ENCODE measurements around the gene THADA.
A peak's percentile ranks its signal among the peaks of the same experiment; 100 is the strongest.
"Not testable (repeated sequence)": the region's sequence is repeated elsewhere in the genome, so short reads cannot be mapped to it uniquely, and the experiment has no call there.

THADA gene

GRCh38 chr2:43542285-43542933 is 53.4 kb downstream of the THADA start:
- H3K36me3 ChIP-seq (ENCODE audit: control insufficient read depth in 2 of 2, insufficient read depth in 2 of 2, low read length in 2 of 2): peaks cover 3% of the 10 kb centered on the region in 2 donors
- no peak overlapping the region for H3K4me3 ChIP-seq (ENCODE audit: low read length in 2 of 2)
- no peak overlapping the region for H3K27ac ChIP-seq (ENCODE audit: low read depth in 2 of 2, low read length in 2 of 2)

GRCh38 chr2:43541165-43541564 is 54.7 kb downstream of the THADA start:
- no peak overlapping the region for H3K27ac ChIP-seq (ENCODE audit: low read depth in 2 of 2, low read length in 2 of 2)

More at GRCh38 chr2:43542285-43542933, 53.4 kb downstream of the THADA start:
- Histone ChIP-seq H3K9me3 (ENCODE audit: control insufficient read depth in 2 of 2, low read length in 2 of 2) (no peaks in the 10 kb centered on the region), H3K9ac (ENCODE audit: low read depth in 1 of 2, low read length in 2 of 2) (no peak overlapping the region), H3K4me1 (ENCODE audit: control insufficient read depth in 2 of 2, insufficient read depth in 2 of 2, low read length in 2 of 2) (peaks cover 0 to 2% of the 10 kb centered on the region in 2 donors), H3K27me3 (ENCODE audit: control insufficient read depth in 2 of 2, insufficient read depth in 2 of 2, low read length in 2 of 2) (no peaks in the 10 kb centered on the region)

GRCh38 chr2:43540021-43540779 is 55.6 kb downstream of the THADA start:
- Histone ChIP-seq H3K9me3 (ENCODE audit: control insufficient read depth in 2 of 2, low read length in 2 of 2) (no peaks in the 10 kb centered on the region), H3K27ac (ENCODE audit: low read depth in 2 of 2, low read length in 2 of 2) (peak overlapping the region; percentile 61 to 69), H3K27me3 (ENCODE audit: control insufficient read depth in 2 of 2, insufficient read depth in 2 of 2, low read length in 2 of 2) (no peaks in the 10 kb centered on the region), H3K4me3 (ENCODE audit: low read length in 2 of 2) (no peak overlapping the region), H3K4me1 (ENCODE audit: control insufficient read depth in 2 of 2, insufficient read depth in 2 of 2, low read length in 2 of 2) (peaks cover 0 to 2% of the 10 kb centered on the region in 2 donors), H3K36me3 (ENCODE audit: control insufficient read depth in 2 of 2, insufficient read depth in 2 of 2, low read length in 2 of 2) (peaks cover 3% of the 10 kb centered on the region in 2 donors), H3K9ac (ENCODE audit: low read depth in 1 of 2, low read length in 2 of 2) (peak overlapping the region in 1 of 2 donors; percentile 12)

More at GRCh38 chr2:43541165-43541564, 54.7 kb downstream of the THADA start:
- H3K36me3 ChIP-seq (ENCODE audit: control insufficient read depth in 2 of 2, insufficient read depth in 2 of 2, low read length in 2 of 2): peaks cover 3% of the 10 kb centered on the region in 2 donors
- no peak overlapping the region for H3K9ac ChIP-seq (ENCODE audit: low read depth in 1 of 2, low read length in 2 of 2)
- H3K27me3 ChIP-seq (ENCODE audit: control insufficient read depth in 2 of 2, insufficient read depth in 2 of 2, low read length in 2 of 2): no peaks in the 10 kb centered on the region
- no peaks in the 10 kb centered on the region for H3K9me3 ChIP-seq (ENCODE audit: control insufficient read depth in 2 of 2, low read length in 2 of 2)
- peaks cover 0 to 2% of the 10 kb centered on the region in 2 donors for H3K4me1 ChIP-seq (ENCODE audit: control insufficient read depth in 2 of 2, insufficient read depth in 2 of 2, low read length in 2 of 2)
- no peak overlapping the region for H3K4me3 ChIP-seq (ENCODE audit: low read length in 2 of 2)

GRCh38 chr2:43539436-43539835 is 56.4 kb downstream of the THADA start:
- Histone ChIP-seq H3K27ac (ENCODE audit: low read depth in 2 of 2, low read length in 2 of 2) (peak overlapping the region; percentile 61 to 69), H3K4me1 (ENCODE audit: control insufficient read depth in 2 of 2, insufficient read depth in 2 of 2, low read length in 2 of 2) (peaks cover 0 to 2% of the 10 kb centered on the region in 2 donors), H3K9ac (ENCODE audit: low read depth in 1 of 2, low read length in 2 of 2) (no peak overlapping the region), H3K9me3 (ENCODE audit: control insufficient read depth in 2 of 2, low read length in 2 of 2) (no peaks in the 10 kb centered on the region), H3K4me3 (ENCODE audit: low read length in 2 of 2) (no peak overlapping the region), H3K36me3 (ENCODE audit: control insufficient read depth in 2 of 2, insufficient read depth in 2 of 2, low read length in 2 of 2) (peaks cover 3% of the 10 kb centered on the region in 2 donors), H3K27me3 (ENCODE audit: control insufficient read depth in 2 of 2, insufficient read depth in 2 of 2, low read length in 2 of 2) (no peaks in the 10 kb centered on the region)

GRCh38 chr2:43538034-43538670 is 57.7 kb downstream of the THADA start:
- Histone ChIP-seq H3K9ac (ENCODE audit: low read depth in 1 of 2, low read length in 2 of 2) (no peak overlapping the region), H3K9me3 (ENCODE audit: control insufficient read depth in 2 of 2, low read length in 2 of 2) (no peaks in the 10 kb centered on the region), H3K4me3 (ENCODE audit: low read length in 2 of 2) (no peak overlapping the region), H3K27ac (ENCODE audit: low read depth in 2 of 2, low read length in 2 of 2) (peak overlapping the region in 1 of 2 donors; percentile 42), H3K4me1 (ENCODE audit: control insufficient read depth in 2 of 2, insufficient read depth in 2 of 2, low read length in 2 of 2) (peaks cover 0 to 2% of the 10 kb centered on the region in 2 donors), H3K36me3 (ENCODE audit: control insufficient read depth in 2 of 2, insufficient read depth in 2 of 2, low read length in 2 of 2) (peaks cover 3% of the 10 kb centered on the region in 2 donors), H3K27me3 (ENCODE audit: control insufficient read depth in 2 of 2, insufficient read depth in 2 of 2, low read length in 2 of 2) (no peaks in the 10 kb centered on the region)

GRCh38 chr2:43537137-43537536 is 58.7 kb downstream of the THADA start:
- H3K9ac ChIP-seq (ENCODE audit: low read depth in 1 of 2, low read length in 2 of 2): no peak overlapping the region
- H3K4me3 ChIP-seq (ENCODE audit: low read length in 2 of 2): no peak overlapping the region
- H3K4me1 ChIP-seq (ENCODE audit: control insufficient read depth in 2 of 2, insufficient read depth in 2 of 2, low read length in 2 of 2): peaks cover 0 to 2% of the 10 kb centered on the region in 2 donors
- no peak overlapping the region for H3K27ac ChIP-seq (ENCODE audit: low read depth in 2 of 2, low read length in 2 of 2)
- H3K36me3 ChIP-seq (ENCODE audit: control insufficient read depth in 2 of 2, insufficient read depth in 2 of 2, low read length in 2 of 2): peaks cover 3% of the 10 kb centered on the region in 2 donors
- H3K9me3 ChIP-seq (ENCODE audit: control insufficient read depth in 2 of 2, low read length in 2 of 2): no peaks in the 10 kb centered on the region
- H3K27me3 ChIP-seq (ENCODE audit: control insufficient read depth in 2 of 2, insufficient read depth in 2 of 2, low read length in 2 of 2): no peaks in the 10 kb centered on the region

GRCh38 chr2:43534569-43534968 is 61.3 kb downstream of the THADA start:
- Histone ChIP-seq H3K27ac (ENCODE audit: low read depth in 2 of 2, low read length in 2 of 2) (no peak overlapping the region), H3K27me3 (ENCODE audit: control insufficient read depth in 2 of 2, insufficient read depth in 2 of 2, low read length in 2 of 2) (no peaks in the 10 kb centered on the region), H3K9ac (ENCODE audit: low read depth in 1 of 2, low read length in 2 of 2) (no peak overlapping the region)

GRCh38 chr2:43532572-43532971 is 63.3 kb downstream of the THADA start:
- H3K4me1 ChIP-seq (ENCODE audit: control insufficient read depth in 2 of 2, insufficient read depth in 2 of 2, low read length in 2 of 2); H3K4me3 ChIP-seq (ENCODE audit: low read length in 2 of 2); H3K36me3 ChIP-seq (ENCODE audit: control insufficient read depth in 2 of 2, insufficient read depth in 2 of 2, low read length in 2 of 2); H3K9ac ChIP-seq (ENCODE audit: low read depth in 1 of 2, low read length in 2 of 2); H3K27me3 ChIP-seq (ENCODE audit: control insufficient read depth in 2 of 2, insufficient read depth in 2 of 2, low read length in 2 of 2); H3K27ac ChIP-seq (ENCODE audit: low read depth in 2 of 2, low read length in 2 of 2); H3K9me3 ChIP-seq (ENCODE audit: control insufficient read depth in 2 of 2, low read length in 2 of 2): not testable (repeated sequence)

More at GRCh38 chr2:43534569-43534968, 61.3 kb downstream of the THADA start:
- no peaks in the 10 kb centered on the region for H3K9me3 ChIP-seq (ENCODE audit: control insufficient read depth in 2 of 2, low read length in 2 of 2)
- H3K36me3 ChIP-seq (ENCODE audit: control insufficient read depth in 2 of 2, insufficient read depth in 2 of 2, low read length in 2 of 2): no peaks in the 10 kb centered on the region
- no peak overlapping the region for H3K4me3 ChIP-seq (ENCODE audit: low read length in 2 of 2)
- peaks cover 0 to 2% of the 10 kb centered on the region in 2 donors for H3K4me1 ChIP-seq (ENCODE audit: control insufficient read depth in 2 of 2, insufficient read depth in 2 of 2, low read length in 2 of 2)

- Histone ChIP-seq H3K9ac (ENCODE audit: low read depth in 1 of 2, low read length in 2 of 2) (no peak overlapping the region), H3K36me3 (ENCODE audit: control insufficient read depth in 2 of 2, insufficient read depth in 2 of 2, low read length in 2 of 2) (peaks cover 0 to 1% of the 10 kb centered on the region in 2 donors), H3K4me3 (ENCODE audit: low read length in 2 of 2) (no peak overlapping the region), H3K9me3 (ENCODE audit: control insufficient read depth in 2 of 2, low read length in 2 of 2) (no peaks in the 10 kb centered on the region), H3K4me1 (ENCODE audit: control insufficient read depth in 2 of 2, insufficient read depth in 2 of 2, low read length in 2 of 2) (peaks cover 0 to 3% of the 10 kb centered on the region in 2 donors), H3K27ac (ENCODE audit: low read depth in 2 of 2, low read length in 2 of 2) (no peak overlapping the region), H3K27me3 (ENCODE audit: control insufficient read depth in 2 of 2, insufficient read depth in 2 of 2, low read length in 2 of 2) (no peaks in the 10 kb centered on the region)
Measured at GRCh38 chr2:43531251-43531650, 64.6 kb downstream of the THADA start.

- no peak overlapping the region for H3K9ac ChIP-seq (ENCODE audit: low read depth in 1 of 2, low read length in 2 of 2)
- H3K4me3 ChIP-seq (ENCODE audit: low read length in 2 of 2): no peak overlapping the region
- H3K27ac ChIP-seq (ENCODE audit: low read depth in 2 of 2, low read length in 2 of 2): no peak overlapping the region
Measured at GRCh38 chr2:43526994-43527393, 68.8 kb downstream of the THADA start.

More at GRCh38 chr2:43526994-43527393, 68.8 kb downstream of the THADA start:
- no peaks in the 10 kb centered on the region for H3K27me3 ChIP-seq (ENCODE audit: control insufficient read depth in 2 of 2, insufficient read depth in 2 of 2, low read length in 2 of 2)
- H3K4me1 ChIP-seq (ENCODE audit: control insufficient read depth in 2 of 2, insufficient read depth in 2 of 2, low read length in 2 of 2): peaks cover 0 to 4% of the 10 kb centered on the region in 2 donors
- H3K36me3 ChIP-seq (ENCODE audit: control insufficient read depth in 2 of 2, insufficient read depth in 2 of 2, low read length in 2 of 2): peaks cover 0 to 7% of the 10 kb centered on the region in 2 donors
- no peaks in the 10 kb centered on the region for H3K9me3 ChIP-seq (ENCODE audit: control insufficient read depth in 2 of 2, low read length in 2 of 2)
